Smooth muscle cell (in vitro differentiated cells): ENCODE results near the gene GJB1. TPM values are rescaled to one million over a fixed set of nuclear protein-coding genes. Genes with fewer than 3 reads are reported as not detected.

Experiments used
- DNase-seq: peaks from one replicate; lab custom pipeline; 2025; ENCODE audit not compliant: unreplicated experiment; lab: John Stamatoyannopoulos, UW
- H2AFZ ChIP-seq: fragments of 200-600 bp; sonication (generic); 2 replicates; pipeline ENCODE4 v1.6.0; 2016; ENCODE audit warnings: antibody characterized with exemption, low read depth, mild to moderate bottlenecking
- H3F3A ChIP-seq: fragments of 200-600 bp; sonication (generic); 2 replicates; pipeline ENCODE4 v1.6.0; 2017; ENCODE audit warnings: antibody characterized with exemption, low read depth
- H3K27ac ChIP-seq: fragments of 200-600 bp; sonication (generic); 2 replicates; pipeline ENCODE4 v1.5.1; 2016; ENCODE audit warnings: low read depth, mild to moderate bottlenecking
- H3K27me3 ChIP-seq: fragments of 200-600 bp; sonication (generic); 2 replicates; pipeline ENCODE4 v1.6.1; 2016; ENCODE audit warnings: low read depth, mild to moderate bottlenecking
- H3K36me3 ChIP-seq: fragments of 200-600 bp; sonication (generic); 2 replicates; pipeline ENCODE4 v1.5.1; 2016; ENCODE audit warnings: low read depth
- H3K4me1 ChIP-seq: fragments of 200-600 bp; sonication (generic); 2 replicates; pipeline ENCODE4 v1.5.1; 2016; ENCODE audit warnings: low read depth
- H3K4me2 ChIP-seq: fragments of 200-600 bp; sonication (generic); 2 replicates; pipeline ENCODE4 v1.6.0; 2016; ENCODE audit warnings: mild to moderate bottlenecking
- H3K4me3 ChIP-seq: fragments of 200-600 bp; sonication (generic); 2 replicates; pipeline ENCODE4 v1.5.1; 2016; ENCODE audit warnings: mild to moderate bottlenecking
- H3K79me2 ChIP-seq: fragments of 200-600 bp; sonication (generic); 2 replicates; pipeline ENCODE4 v1.6.0; 2016; ENCODE audit warnings: low read depth, mild to moderate bottlenecking
- H3K9ac ChIP-seq: fragments of 200-600 bp; sonication (generic); 2 replicates; pipeline ENCODE4 v1.6.0; 2016; ENCODE audit warnings: low read depth
- H3K9me3 ChIP-seq: fragments of 200-600 bp; sonication (generic); replicated peaks from 2 replicates; pipeline ENCODE4 v1.5.1; 2016; ENCODE audit warnings: low read depth
- H4K20me1 ChIP-seq: fragments of 200-600 bp; sonication (generic); 2 replicates; pipeline ENCODE4 v1.6.0; 2016; ENCODE audit warnings: low read depth
- WGBS: methylation state at CpG from one replicate; pipeline ENCODE4 v1.1.7; 2016; ENCODE audit warnings: low lambda C conversion rate; 5-methylcytosine and 5-hydroxymethylcytosine counted together
- polyA plus RNA-seq: library from polyadenylated mRNA; unstranded; fragments of >200 nt; fragmentation: Nextera tagmentation; extraction: Ambion mirVana; gene quantifications from 2 replicates; pipeline ENCODE4 v1.2.1, GENCODE V29; 2016
- total RNA-seq: library from RNA; depleted of rRNA; stranded (reverse); fragments of >200 nt; gene quantifications from 2 replicates; pipeline ENCODE4 v1.2.3, GENCODE V29; 2014
- TF ChIP-seq, protein P1 (sequence below): fragments of 200-600 bp; sonication (generic); IDR thresholded peaks from 2 replicates; pipeline ENCODE4 v1.5.1; 2017; ENCODE audit warnings: borderline replicate concordance, mild to moderate bottlenecking, antibody characterized with exemption; ENCODE audit not compliant: insufficient read depth, poor library complexity, severe bottlenecking

GJB1 gene
- total and polyA plus RNA-seq, 2 experiments from 2014 or later: not detected

DNA sequence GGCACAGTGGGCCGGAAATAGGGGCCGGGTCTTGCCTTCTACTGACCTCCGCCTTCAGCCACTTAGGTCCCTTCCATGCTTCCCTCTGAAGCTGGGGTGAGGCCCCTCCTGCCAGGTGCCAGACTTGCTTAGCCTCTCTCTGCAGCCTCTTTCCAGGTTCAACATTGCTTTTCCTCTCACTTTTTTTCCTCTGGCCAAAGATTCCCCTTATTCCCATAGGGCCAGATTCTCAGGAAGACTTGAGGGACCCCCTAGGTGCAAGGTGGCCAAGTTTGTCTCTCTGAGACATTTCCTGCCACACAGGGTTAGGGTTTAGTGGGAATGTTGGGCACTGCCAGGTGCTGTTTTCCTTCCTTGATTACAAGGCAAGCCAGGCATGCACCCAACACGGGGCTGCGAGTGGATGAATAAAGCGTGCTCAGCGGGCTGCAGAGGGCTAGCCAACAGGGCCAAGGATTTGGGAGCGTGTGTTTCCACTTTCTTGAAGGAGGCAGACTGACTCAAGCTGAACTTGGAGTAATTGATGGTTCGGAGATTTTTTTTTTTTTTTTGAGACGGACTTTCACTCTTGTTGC, 7.6 kb upstream of the GJB1 start:
- TF ChIP-seq, protein P1, sequence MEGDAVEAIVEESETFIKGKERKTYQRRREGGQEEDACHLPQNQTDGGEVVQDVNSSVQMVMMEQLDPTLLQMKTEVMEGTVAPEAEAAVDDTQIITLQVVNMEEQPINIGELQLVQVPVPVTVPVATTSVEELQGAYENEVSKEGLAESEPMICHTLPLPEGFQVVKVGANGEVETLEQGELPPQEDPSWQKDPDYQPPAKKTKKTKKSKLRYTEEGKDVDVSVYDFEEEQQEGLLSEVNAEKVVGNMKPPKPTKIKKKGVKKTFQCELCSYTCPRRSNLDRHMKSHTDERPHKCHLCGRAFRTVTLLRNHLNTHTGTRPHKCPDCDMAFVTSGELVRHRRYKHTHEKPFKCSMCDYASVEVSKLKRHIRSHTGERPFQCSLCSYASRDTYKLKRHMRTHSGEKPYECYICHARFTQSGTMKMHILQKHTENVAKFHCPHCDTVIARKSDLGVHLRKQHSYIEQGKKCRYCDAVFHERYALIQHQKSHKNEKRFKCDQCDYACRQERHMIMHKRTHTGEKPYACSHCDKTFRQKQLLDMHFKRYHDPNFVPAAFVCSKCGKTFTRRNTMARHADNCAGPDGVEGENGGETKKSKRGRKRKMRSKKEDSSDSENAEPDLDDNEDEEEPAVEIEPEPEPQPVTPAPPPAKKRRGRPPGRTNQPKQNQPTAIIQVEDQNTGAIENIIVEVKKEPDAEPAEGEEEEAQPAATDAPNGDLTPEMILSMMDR: no peak
- Histone ChIP-seq H3K79me2 (no peaks in the 10 kb centered on the region), H3K36me3 (no peaks in the 10 kb centered on the region), H3K27ac (no peak overlapping the region), H3F3A (no peaks in the 10 kb centered on the region), H3K9ac (no peak overlapping the region), H3K4me2 (no peak overlapping the region), H3K27me3 (no peaks in the 10 kb centered on the region), H3K4me1 (no peaks in the 10 kb centered on the region), H2AFZ (no peak overlapping the region), H3K9me3 (no peaks in the 10 kb centered on the region), H3K4me3 (peak overlapping the region; percentile 23), H4K20me1 (no peaks in the 10 kb centered on the region)
- no peak for DNase-seq
- 87% methylated on average over 10 of the region's 10 CpGs for WGBS

DNA sequence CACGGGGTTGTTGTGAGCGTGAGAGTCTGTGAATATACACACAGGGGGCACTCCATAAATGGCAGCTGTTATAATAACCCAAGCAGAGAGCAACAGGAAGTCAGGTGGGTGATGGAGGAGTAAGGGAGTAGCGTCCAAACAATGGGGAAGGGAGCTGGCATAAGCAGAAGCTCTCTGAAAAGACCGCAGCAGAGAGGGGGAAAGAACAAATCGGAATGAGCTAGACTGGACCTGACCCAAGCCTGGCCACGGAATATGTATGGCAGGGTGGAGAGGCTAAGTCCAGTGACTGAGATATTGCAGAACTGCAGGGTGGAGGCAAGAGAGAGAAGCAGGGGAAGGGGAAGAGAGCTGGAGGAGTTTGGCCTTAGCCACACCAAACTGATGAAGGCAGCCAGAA, 6.5 kb upstream of the GJB1 start:
- H3K9me3 ChIP-seq: no peaks in the 10 kb centered on the region
- no peaks in the 10 kb centered on the region for H3F3A ChIP-seq
- no peak for DNase-seq
- no peaks in the 10 kb centered on the region for H3K36me3 ChIP-seq
- no peak overlapping the region for H2AFZ ChIP-seq
- no peaks in the 10 kb centered on the region for H3K79me2 ChIP-seq
- no peaks in the 10 kb centered on the region for H3K4me1 ChIP-seq
- no peak overlapping the region for H3K4me2 ChIP-seq
- TF ChIP-seq, protein P1: no peak
- peak overlapping the region; percentile 16 for H3K4me3 ChIP-seq
- no peaks in the 10 kb centered on the region for H3K27me3 ChIP-seq
- no peak overlapping the region for H3K27ac ChIP-seq
- WGBS: 67% methylated on average over 6 of the region's 6 CpGs
- no peak overlapping the region for H3K9ac ChIP-seq
- no peaks in the 10 kb centered on the region for H4K20me1 ChIP-seq

DNA sequence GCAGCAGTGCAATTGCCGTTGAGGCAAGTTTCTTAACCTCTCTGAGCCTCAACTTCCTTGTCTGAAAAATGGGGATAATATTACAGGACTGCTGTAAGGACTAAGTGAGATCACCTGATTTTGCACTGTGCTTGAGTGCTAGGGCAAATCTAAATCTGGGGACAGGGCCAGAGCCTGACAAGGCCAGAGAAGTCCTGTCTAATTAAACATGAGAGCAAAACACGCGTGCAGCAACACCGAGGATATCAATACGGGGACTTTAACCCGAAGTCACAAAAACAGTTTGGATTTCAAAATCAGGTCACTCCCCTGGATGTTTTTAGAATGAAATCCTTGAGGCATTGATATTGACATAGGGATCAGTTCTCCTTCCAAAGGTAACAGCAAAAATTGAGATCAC, 5.7 kb upstream of the GJB1 start:
- no peak overlapping the region for H3K9ac ChIP-seq
- no peaks in the 10 kb centered on the region for H3K27me3 ChIP-seq
- no peaks in the 10 kb centered on the region for H3K9me3 ChIP-seq
- no peaks in the 10 kb centered on the region for H3K36me3 ChIP-seq
- H3F3A ChIP-seq: no peaks in the 10 kb centered on the region
- no peak overlapping the region for H2AFZ ChIP-seq
- H3K79me2 ChIP-seq: no peaks in the 10 kb centered on the region
- TF ChIP-seq, protein P1: no peak
- H3K4me2 ChIP-seq: no peak overlapping the region
- no peak overlapping the region for H3K4me3 ChIP-seq
- no peaks in the 10 kb centered on the region for H4K20me1 ChIP-seq
- H3K27ac ChIP-seq: no peak overlapping the region
- no peaks in the 10 kb centered on the region for H3K4me1 ChIP-seq
- no peak for DNase-seq
- 95% methylated on average over 6 of the region's 6 CpGs for WGBS

DNA sequence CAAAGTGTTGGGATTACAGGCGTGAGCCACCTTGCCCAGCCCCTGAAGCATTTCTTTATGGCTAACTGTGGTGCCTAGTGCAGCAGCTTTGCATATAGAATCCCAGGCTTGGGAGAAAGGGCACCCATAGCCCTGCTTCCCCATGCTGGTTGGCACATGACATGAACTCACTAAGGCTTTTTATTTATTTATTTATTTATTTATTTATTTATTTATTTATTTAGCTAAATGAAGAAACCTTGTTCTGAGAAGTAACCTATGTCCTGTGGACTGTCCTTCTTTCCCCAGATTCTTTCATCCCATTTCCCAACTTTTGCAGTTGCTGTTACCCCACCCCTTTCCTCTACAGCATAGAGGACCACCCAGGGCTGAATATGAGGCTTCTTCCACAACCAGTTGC, 1.9 kb upstream of the GJB1 start:
- no peak for DNase-seq
- no peaks in the 10 kb centered on the region for H3K79me2 ChIP-seq
- WGBS: 86% methylated on average over 1 of the region's 1 CpG
- no peaks in the 10 kb centered on the region for H4K20me1 ChIP-seq
- TF ChIP-seq, protein P1: no peak
- H3K36me3 ChIP-seq: no peaks in the 10 kb centered on the region
- no peaks in the 10 kb centered on the region for H3F3A ChIP-seq
- no peaks in the 10 kb centered on the region for H3K27me3 ChIP-seq
- no peaks in the 10 kb centered on the region for H3K4me1 ChIP-seq
- no peak overlapping the region for H2AFZ ChIP-seq
- no peak overlapping the region for H3K27ac ChIP-seq
- no peak overlapping the region for H3K4me2 ChIP-seq
- H3K4me3 ChIP-seq: no peak overlapping the region
- H3K9me3 ChIP-seq: no peaks in the 10 kb centered on the region
- no peak overlapping the region for H3K9ac ChIP-seq
